HUES48 (cell line): Measurements from ENCODE around the gene HCN2.
"Not testable (repeated sequence)": the region's sequence is repeated elsewhere in the genome, so short reads cannot be mapped to it uniquely, and the experiment has no call there.

ENCODE experiments used
- H3K27ac ChIP-seq: one replicate; pipeline ENCODE4 v1.7.0; 2013; ENCODE audit warnings: low read depth, low read length, inconsistent platforms
- H3K27me3 ChIP-seq: 2 replicates; pipeline ENCODE4 v1.6.1; 2013; ENCODE audit warnings: mild to moderate bottlenecking, low read length; ENCODE audit not compliant: control insufficient read depth, insufficient read depth
- H3K36me3 ChIP-seq: 2 replicates; pipeline ENCODE4 v1.6.1; 2013; ENCODE audit warnings: low read length; ENCODE audit not compliant: control insufficient read depth, insufficient read depth
- H3K4me1 ChIP-seq: 2 replicates; pipeline ENCODE4 v1.6.1; 2013; ENCODE audit warnings: mild to moderate bottlenecking, low read length; ENCODE audit not compliant: control insufficient read depth, insufficient read depth
- H3K4me3 ChIP-seq: 2 replicates; pipeline ENCODE4 v1.5.1; 2013; ENCODE audit warnings: mild to moderate bottlenecking, low read depth, low read length
- H3K9ac ChIP-seq: 2 replicates; pipeline ENCODE4 v1.6.1; 2013; ENCODE audit warnings: mild to moderate bottlenecking, low read depth, low read length, moderate library complexity
- H3K9me3 ChIP-seq: 2 replicates; pipeline ENCODE4 v1.6.1; 2013; ENCODE audit warnings: low read length; ENCODE audit not compliant: control insufficient read depth, insufficient read depth

Gene HCN2

GRCh38 chr19:623974-624373 is 34.3 kb downstream of the HCN2 start:
- Histone ChIP-seq H3K36me3 (peaks cover 77% of the 10 kb centered on the region), H3K27ac (no peak overlapping the region), H3K9ac (no peak overlapping the region), H3K4me3 (no peak overlapping the region), H3K27me3 (no peaks in the 10 kb centered on the region), H3K4me1 (no peaks in the 10 kb centered on the region), H3K9me3 (no peaks in the 10 kb centered on the region)

GRCh38 chr19:624433-625109 is 34.9 kb downstream of the HCN2 start:
- H3K36me3 ChIP-seq, result peaks cover 76% of the 10 kb centered on the region
- H3K9me3 ChIP-seq, result no peaks in the 10 kb centered on the region
- no peak overlapping the region for H3K4me3 ChIP-seq
- H3K4me1 ChIP-seq, result no peaks in the 10 kb centered on the region
- H3K27ac ChIP-seq, result no peak overlapping the region
- H3K9ac ChIP-seq, result no peak overlapping the region
- no peaks in the 10 kb centered on the region for H3K27me3 ChIP-seq

GRCh38 chr19:625257-625656 is 35.6 kb downstream of the HCN2 start:
- Histone ChIP-seq H3K9me3 (no peaks in the 10 kb centered on the region), H3K36me3 (peaks cover 74% of the 10 kb centered on the region), H3K9ac (no peak overlapping the region)

GRCh38 chr19:626566-626965 is 36.9 kb downstream of the HCN2 start:
- not testable (repeated sequence) for H3K9ac ChIP-seq, H3K27ac ChIP-seq, H3K9me3 ChIP-seq, H3K27me3 ChIP-seq, H3K4me3 ChIP-seq, H3K4me1 ChIP-seq
- peaks cover 75% of the 10 kb centered on the region for H3K36me3 ChIP-seq

More at GRCh38 chr19:625257-625656, 35.6 kb downstream of the HCN2 start:
- Histone ChIP-seq H3K4me3 (no peak overlapping the region), H3K27me3 (no peaks in the 10 kb centered on the region), H3K27ac (no peak overlapping the region), H3K4me1 (no peaks in the 10 kb centered on the region)

GRCh38 chr19:628168-628567 is 38.5 kb downstream of the HCN2 start:
- no peak overlapping the region for H3K27ac ChIP-seq
- H3K9ac ChIP-seq, result no peak overlapping the region
- no peaks in the 10 kb centered on the region for H3K27me3 ChIP-seq
- no peaks in the 10 kb centered on the region for H3K9me3 ChIP-seq
- H3K36me3 ChIP-seq, result peaks cover 61% of the 10 kb centered on the region
- peaks cover 3% of the 10 kb centered on the region; the same call in 1 of the 2 replicates for H3K4me1 ChIP-seq
- H3K4me3 ChIP-seq, result no peak overlapping the region

GRCh38 chr19:629515-629914 is 39.8 kb downstream of the HCN2 start:
- H3K4me1 ChIP-seq, H3K9ac ChIP-seq, H3K4me3 ChIP-seq, H3K27me3 ChIP-seq, H3K9me3 ChIP-seq, H3K27ac ChIP-seq: not testable (repeated sequence)
- peaks cover 47% of the 10 kb centered on the region for H3K36me3 ChIP-seq

- Histone ChIP-seq H3K27me3 (no peaks in the 10 kb centered on the region), H3K4me3 (no peak overlapping the region), H3K36me3 (peaks cover 41% of the 10 kb centered on the region), H3K4me1 (peaks cover 3% of the 10 kb centered on the region; the same call in 1 of the 2 replicates), H3K9me3 (no peaks in the 10 kb centered on the region), H3K9ac (no peak overlapping the region), H3K27ac (no peak overlapping the region)
Observed at GRCh38 chr19:629961-630714, 40.5 kb downstream of the HCN2 start.

- Histone ChIP-seq H3K27ac (peak overlapping the region; percentile 69), H3K4me3 (peak overlapping the region; percentile 99), H3K9ac (peak overlapping the region; percentile 83), H3K4me1 (peaks cover 3% of the 10 kb centered on the region; the same call in 1 of the 2 replicates), H3K27me3 (0 out of 2 replicates have a peak, but pooled peaks cover 3% of the 10 kb centered on the region), H3K36me3 (peaks cover 26% of the 10 kb centered on the region), H3K9me3 (no peaks in the 10 kb centered on the region)
Observed at GRCh38 chr19:632579-633067, 42.9 kb downstream of the HCN2 start.

GRCh38 chr19:633068-633785 is 43.5 kb downstream of the HCN2 start, which contains the start of gene POLRMT:
Gene POLRMT (minus strand): TSS chr19:633537. CDS start chr19:633512, 25 bp downstream.
- Histone ChIP-seq H3K36me3 (peaks cover 22% of the 10 kb centered on the region), H3K9me3 (no peaks in the 10 kb centered on the region), H3K27ac (peak within 1 kb of the TSS; percentile 69), H3K9ac (peak within 1 kb of the TSS; percentile 83), H3K27me3 (peaks cover 4% of the 10 kb centered on the region), H3K4me3 (peak within 1 kb of the TSS; percentile 99), H3K4me1 (peaks cover 3% of the 10 kb centered on the region; the same call in 1 of the 2 replicates)

GRCh38 chr19:633786-634639 is 44.3 kb downstream of the HCN2 start:
- H3K9me3 ChIP-seq, result no peaks in the 10 kb centered on the region
- H3K4me1 ChIP-seq, result peaks cover 3% of the 10 kb centered on the region; the same call in 1 of the 2 replicates
- H3K36me3 ChIP-seq, result peaks cover 14% of the 10 kb centered on the region
- H3K9ac ChIP-seq, result no peak overlapping the region; the same call in 1 of the 2 replicates
- H3K27me3 ChIP-seq, result peaks cover 12% of the 10 kb centered on the region
- H3K27ac ChIP-seq, result peak overlapping the region; percentile 47
- H3K4me3 ChIP-seq, result peak overlapping the region; percentile 99
